ENCODE data around the gene GNLY.
"Not testable (repeated sequence)": the region's sequence is repeated elsewhere in the genome, so short reads cannot be mapped to it uniquely, and the experiment has no call there.

The GNLY gene

GRCh38 chr2:85707304-85707703, 13.1 kb downstream of the GNLY start:
- peak; percentile 80 for ATAC-seq
- no peaks in the 10 kb centered on the region for H3K9me3 Mint-ChIP-seq
- no peak overlapping the region for H3K4me3 Mint-ChIP-seq
- no peaks in the 10 kb centered on the region for H3K36me3 Mint-ChIP-seq
- H3K27ac Mint-ChIP-seq, result no peak overlapping the region
- H3K4me1 Mint-ChIP-seq, result peaks cover 46% of the 10 kb centered on the region
- H3K27me3 Mint-ChIP-seq, result peaks cover 22% of the 10 kb centered on the region

GRCh38 chr2:85708641-85709040, 14.5 kb downstream of the GNLY start:
- no peaks in the 10 kb centered on the region for H3K36me3 Mint-ChIP-seq
- H3K4me1 Mint-ChIP-seq, result peaks cover 33% of the 10 kb centered on the region
- no peaks in the 10 kb centered on the region for H3K9me3 Mint-ChIP-seq
- peaks cover 35% of the 10 kb centered on the region for H3K27me3 Mint-ChIP-seq
- H3K4me3 Mint-ChIP-seq, result no peak overlapping the region
- no peak overlapping the region for H3K27ac Mint-ChIP-seq
- ATAC-seq, result no peak

DNA sequence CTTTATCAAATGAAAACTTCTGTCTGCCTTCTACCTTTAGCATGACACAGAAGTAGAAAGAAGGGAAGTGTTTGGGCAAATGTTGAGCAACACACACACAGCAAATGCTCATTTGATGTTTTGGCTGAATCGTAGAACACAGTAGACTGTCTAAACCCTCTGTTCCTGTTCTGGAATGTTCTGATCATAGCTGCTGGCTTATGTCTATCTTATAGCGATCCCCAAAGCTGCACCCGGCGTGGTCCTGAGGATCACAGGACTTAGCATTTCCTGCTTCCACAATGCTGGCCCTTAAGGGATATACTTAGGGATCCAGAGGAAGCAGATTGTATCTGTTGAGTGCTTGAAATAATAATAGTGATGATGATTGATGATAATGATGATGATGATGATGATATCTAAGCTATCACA, 15.2 kb downstream of the GNLY start:
- no peak overlapping the region for H3K27ac Mint-ChIP-seq
- no peaks in the 10 kb centered on the region for H3K36me3 Mint-ChIP-seq
- peaks cover 25% of the 10 kb centered on the region for H3K4me1 Mint-ChIP-seq
- no peak for ATAC-seq
- no peaks in the 10 kb centered on the region for H3K9me3 Mint-ChIP-seq
- H3K27me3 Mint-ChIP-seq, result peaks cover 42% of the 10 kb centered on the region
- H3K4me3 Mint-ChIP-seq, result no peak overlapping the region

DNA sequence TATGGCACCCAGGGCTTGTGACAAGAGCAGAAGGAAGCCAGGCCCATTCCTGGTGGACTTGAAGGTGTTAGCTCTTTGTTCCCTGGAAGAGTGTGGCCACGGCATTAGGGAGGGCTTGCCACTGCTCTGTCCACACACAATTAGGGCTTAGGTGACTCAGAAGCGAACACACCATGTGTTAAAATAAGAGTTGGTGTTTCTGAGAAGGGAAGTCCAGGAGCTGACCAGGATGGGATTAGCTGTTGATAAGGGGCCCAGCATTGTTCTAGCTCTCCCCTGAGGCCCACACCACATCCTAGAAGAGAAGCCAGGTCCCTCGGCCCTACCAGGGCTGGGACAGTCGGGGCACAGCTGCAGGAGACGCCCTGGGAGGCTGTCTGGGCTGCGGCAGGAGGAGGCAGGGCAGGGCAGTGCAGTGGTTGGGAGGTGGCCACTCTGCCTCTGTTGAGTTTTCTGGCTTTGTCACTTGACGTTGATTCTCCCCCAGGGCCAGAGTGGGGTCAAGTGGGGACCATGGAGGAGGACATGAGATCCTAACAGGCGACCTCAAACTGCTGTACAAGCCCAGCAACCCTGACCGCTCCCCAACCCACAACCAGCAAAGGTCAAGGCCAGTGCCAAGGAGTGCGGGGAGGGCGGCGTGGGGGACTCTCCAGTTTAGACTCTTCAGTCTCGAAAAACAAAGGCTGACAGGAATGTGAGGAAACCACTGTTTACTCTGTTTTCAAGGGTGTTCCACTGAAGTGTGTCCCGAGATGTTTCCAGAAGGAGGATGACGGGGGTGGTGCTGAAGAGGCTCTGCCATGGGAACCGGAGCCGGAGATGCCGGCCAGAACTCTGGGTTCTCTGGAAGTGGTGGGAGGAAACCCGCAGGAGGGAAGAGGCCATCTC, 16.8 kb downstream of the GNLY start:
- H3K27me3 Mint-ChIP-seq, result peaks cover 42% of the 10 kb centered on the region
- no peaks in the 10 kb centered on the region for H3K9me3 Mint-ChIP-seq
- ATAC-seq, result no peak
- H3K36me3 Mint-ChIP-seq, result no peaks in the 10 kb centered on the region
- H3K4me1 Mint-ChIP-seq, result peaks cover 10% of the 10 kb centered on the region
- H3K4me3 Mint-ChIP-seq, result no peak overlapping the region
- no peak overlapping the region for H3K27ac Mint-ChIP-seq

DNA sequence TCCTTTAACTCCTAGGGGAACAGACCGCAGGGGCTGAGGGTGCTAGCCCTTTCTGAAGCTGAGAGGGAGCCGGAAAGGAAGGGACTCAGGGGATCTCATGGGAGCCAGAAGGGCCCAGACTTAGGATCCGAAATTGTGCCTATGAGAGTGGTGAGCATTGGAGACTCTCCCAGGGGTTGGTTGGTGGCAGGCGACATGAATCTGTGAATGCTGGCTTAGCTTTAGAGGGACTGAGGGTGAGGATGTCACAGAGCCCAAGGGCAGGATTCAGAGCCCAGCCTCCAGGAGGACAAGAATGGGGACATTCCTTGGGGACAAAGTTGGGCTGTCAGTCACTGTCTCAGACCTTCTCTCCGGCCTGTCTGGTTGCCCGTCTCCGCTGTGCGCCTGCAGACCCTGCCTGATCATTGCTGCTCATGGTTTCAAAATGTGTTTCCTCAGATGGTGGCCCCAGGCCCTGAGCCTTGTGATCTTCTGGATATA, 17.5 kb downstream of the GNLY start:
- Mint-ChIP-seq H3K27ac (no peak overlapping the region), H3K27me3 (peaks cover 42% of the 10 kb centered on the region), H3K9me3 (no peaks in the 10 kb centered on the region), H3K4me3 (no peak overlapping the region), H3K36me3 (no peaks in the 10 kb centered on the region), H3K4me1 (peaks cover 7% of the 10 kb centered on the region)
- ATAC-seq, result no peak

- Mint-ChIP-seq H3K4me3 (no peak overlapping the region), H3K36me3 (no peaks in the 10 kb centered on the region), H3K27ac (no peak overlapping the region), H3K27me3 (peaks cover 42% of the 10 kb centered on the region), H3K4me1 (peaks cover under 1% of the 10 kb centered on the region), H3K9me3 (no peaks in the 10 kb centered on the region)
- ATAC-seq, result no peak
These were observed 18.2 kb downstream of the GNLY start for GRCh38 chr2:85712336-85712735.

DNA sequence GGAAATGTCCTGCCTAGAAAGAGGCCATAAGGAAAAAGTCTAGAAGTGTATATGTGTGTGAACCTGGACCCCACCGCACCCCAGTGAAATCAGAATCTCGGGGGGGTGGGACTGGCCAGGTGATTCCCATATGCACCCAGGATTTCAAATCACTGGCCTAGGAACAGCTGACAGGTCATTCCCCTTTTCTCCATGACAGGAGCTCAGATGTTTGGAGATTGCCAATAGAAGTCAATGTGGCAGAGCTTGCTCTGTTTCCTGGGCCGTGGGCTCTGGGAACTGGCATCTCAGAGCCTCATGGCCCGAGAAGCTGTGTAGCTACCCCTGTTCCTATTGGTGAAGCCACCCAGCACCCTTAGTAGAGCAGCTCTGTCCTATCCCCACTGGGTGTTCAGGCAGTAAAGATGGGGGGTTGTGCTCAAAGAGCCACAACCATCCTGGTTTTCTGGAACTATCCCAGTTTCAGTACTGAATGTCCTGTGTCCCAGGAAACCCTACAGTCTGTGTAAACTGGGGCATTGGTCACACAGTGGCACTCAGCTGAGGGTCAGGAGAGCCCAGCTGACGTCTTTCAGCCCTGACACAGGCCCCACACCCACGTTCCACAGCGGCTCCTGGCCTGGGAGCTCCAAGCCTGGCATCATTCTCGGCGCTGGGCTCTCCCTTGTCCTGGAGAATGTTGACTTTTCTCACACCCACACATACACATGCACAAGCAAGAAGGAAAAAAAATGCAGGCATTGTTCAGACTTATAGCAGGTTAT, 18.9 kb downstream of the GNLY start:
- H3K4me3 Mint-ChIP-seq, result no peak overlapping the region

DNA sequence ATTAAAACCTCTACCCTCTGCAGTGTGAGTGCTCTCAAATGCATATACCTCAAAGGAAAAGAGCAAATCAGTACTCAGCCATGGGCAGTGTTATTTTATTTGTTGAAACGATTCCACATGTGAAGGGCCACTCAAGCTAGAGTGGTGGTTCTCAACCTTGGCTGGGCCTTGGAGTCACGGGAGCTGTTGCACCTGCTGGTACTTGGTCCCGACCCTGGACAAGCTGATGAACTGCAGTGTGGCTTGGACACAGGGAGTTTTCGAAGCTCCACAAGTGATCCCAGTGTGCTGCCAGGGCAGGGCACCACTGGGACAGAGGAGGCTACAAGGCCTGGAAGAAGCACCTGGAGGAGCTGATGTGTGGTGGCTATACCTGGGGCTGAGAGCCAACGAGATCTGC, 19.7 kb downstream of the GNLY start:
- H3K27me3 Mint-ChIP-seq, result peaks cover 52% of the 10 kb centered on the region
- no peaks in the 10 kb centered on the region for H3K4me1 Mint-ChIP-seq
- H3K4me3 Mint-ChIP-seq, result no peak overlapping the region
- no peaks in the 10 kb centered on the region for H3K9me3 Mint-ChIP-seq
- no peak overlapping the region for H3K27ac Mint-ChIP-seq
- no peak for ATAC-seq
- no peaks in the 10 kb centered on the region for H3K36me3 Mint-ChIP-seq

More for the DNA sequence above, 18.9 kb downstream of the GNLY start:
- Mint-ChIP-seq H3K36me3 (no peaks in the 10 kb centered on the region), H3K27ac (no peak overlapping the region), H3K4me1 (no peaks in the 10 kb centered on the region), H3K9me3 (no peaks in the 10 kb centered on the region), H3K27me3 (peaks cover 44% of the 10 kb centered on the region)
- no peak for ATAC-seq

DNA sequence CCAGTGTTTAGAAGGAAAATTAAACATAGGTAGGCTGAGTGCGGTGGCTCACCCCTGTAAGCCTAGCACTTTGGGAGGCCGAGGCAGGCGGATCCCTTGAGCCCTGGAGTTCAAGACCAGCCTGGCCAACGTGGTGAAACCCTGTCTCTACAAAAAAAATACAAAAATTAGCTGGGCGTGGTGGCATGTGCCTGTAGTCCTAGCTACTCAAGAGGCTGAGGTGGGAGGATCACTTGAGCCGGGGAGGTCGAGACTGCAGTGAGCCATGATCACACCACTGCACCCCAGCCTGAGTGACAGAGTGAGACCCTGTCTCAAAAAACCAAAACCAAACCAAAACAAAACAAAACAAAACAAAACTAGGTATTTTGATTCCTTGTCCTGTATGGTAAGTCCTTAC, 20.3 kb downstream of the GNLY start:
- H3K9me3 Mint-ChIP-seq, H3K27ac Mint-ChIP-seq, H3K4me3 Mint-ChIP-seq: not testable (repeated sequence)

DNA sequence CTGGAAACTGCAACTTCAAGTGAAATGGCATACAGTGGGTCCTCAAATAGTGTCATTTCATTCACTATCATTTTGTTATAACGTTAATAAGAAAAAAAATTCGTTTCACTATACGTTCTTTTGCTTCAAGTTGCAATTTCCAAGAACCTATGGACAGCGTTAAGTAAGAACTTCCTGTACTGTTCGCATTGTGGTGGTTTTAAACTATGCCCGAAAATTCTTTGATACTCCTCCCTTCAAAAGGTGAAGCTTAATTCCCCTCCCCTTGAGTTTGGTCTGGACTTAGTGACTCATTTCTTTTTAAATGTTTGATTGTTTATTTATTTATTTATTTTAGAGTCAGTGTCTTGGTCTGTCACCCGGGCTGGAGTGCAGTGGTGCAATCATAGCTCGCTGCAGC, 20.7 kb downstream of the GNLY start:
- peaks cover 55% of the 10 kb centered on the region for H3K27me3 Mint-ChIP-seq
- H3K4me1 Mint-ChIP-seq, result no peaks in the 10 kb centered on the region
- H3K27ac Mint-ChIP-seq, result no peak overlapping the region
- no peak for ATAC-seq
- no peak overlapping the region for H3K4me3 Mint-ChIP-seq
- no peaks in the 10 kb centered on the region for H3K36me3 Mint-ChIP-seq
- H3K9me3 Mint-ChIP-seq, result no peaks in the 10 kb centered on the region

More for the DNA sequence above, 20.3 kb downstream of the GNLY start:
- H3K27me3 Mint-ChIP-seq, result peaks cover 55% of the 10 kb centered on the region
- not testable (repeated sequence) for ATAC-seq, H3K4me1 Mint-ChIP-seq, H3K36me3 Mint-ChIP-seq

GRCh38 chr2:85716346-85716914, 22.3 kb downstream of the GNLY start:
- H3K9me3 Mint-ChIP-seq, result peaks cover 6% of the 10 kb centered on the region
- H3K4me1 Mint-ChIP-seq, result no peaks in the 10 kb centered on the region
- no peaks in the 10 kb centered on the region for H3K36me3 Mint-ChIP-seq
- ATAC-seq, result no peak
- H3K27ac Mint-ChIP-seq, result no peak overlapping the region
- peaks cover 42% of the 10 kb centered on the region for H3K27me3 Mint-ChIP-seq
- no peak overlapping the region for H3K4me3 Mint-ChIP-seq

DNA sequence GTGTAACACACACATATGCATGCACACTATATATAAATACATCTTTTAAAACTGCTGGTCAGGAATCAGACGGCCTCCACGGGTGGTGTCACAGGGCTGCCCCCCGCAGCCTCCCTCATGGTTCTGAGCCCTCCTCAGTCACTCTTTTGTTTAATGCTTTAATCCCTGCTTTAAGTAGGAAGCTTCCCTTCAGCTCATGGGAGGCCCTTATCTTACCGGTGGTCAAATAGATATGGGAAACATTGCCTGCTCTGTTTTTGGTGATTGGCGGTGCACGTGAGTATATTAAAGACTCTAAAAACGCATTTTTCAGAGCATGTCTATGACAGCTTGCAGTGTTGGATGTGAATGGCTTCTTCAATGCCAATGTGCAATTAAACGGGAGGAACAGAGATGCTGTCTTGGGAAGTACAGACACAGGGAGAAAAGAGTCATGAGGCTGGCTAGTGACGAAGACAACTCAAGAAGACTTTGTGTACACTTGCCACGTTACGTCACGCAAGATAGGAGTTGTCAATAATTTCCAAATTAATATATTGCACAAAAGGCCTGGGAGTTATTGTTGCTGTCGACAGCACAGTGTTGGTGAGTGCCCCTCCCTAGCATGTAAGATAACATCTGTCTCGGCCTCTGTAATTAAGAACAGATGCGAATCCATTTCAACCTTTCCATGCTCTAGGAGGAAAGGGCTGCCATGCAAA, 23.3 kb downstream of the GNLY start:
- H3K4me1 Mint-ChIP-seq, result no peaks in the 10 kb centered on the region
- H3K27me3 Mint-ChIP-seq, result peaks cover 32% of the 10 kb centered on the region
- no peaks in the 10 kb centered on the region for H3K36me3 Mint-ChIP-seq
- no peak overlapping the region for H3K4me3 Mint-ChIP-seq
- H3K27ac Mint-ChIP-seq, result no peak overlapping the region
- no peak for ATAC-seq
- peaks cover 6% of the 10 kb centered on the region for H3K9me3 Mint-ChIP-seq

DNA sequence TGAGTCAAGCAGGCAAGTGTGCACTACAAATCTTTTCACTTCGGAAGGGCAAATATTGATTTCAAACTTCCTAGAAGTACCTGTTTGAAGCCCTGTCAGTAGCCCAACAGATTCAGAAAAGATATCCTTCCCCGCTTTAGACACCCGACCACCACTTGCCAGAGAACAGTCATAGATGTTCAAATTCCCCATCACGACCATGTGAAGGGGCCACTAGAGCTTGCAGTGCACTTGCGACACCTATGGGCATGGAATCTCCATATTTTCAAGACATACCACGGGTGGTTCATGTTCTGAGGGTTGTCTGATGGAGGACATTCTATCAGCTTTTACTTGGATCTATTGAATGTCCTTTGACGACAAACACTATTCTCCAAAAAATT, 23.8 kb downstream of the GNLY start:
- Mint-ChIP-seq H3K9me3 (peaks cover 6% of the 10 kb centered on the region), H3K4me3 (no peak overlapping the region), H3K27ac (no peak overlapping the region), H3K27me3 (peaks cover 26% of the 10 kb centered on the region), H3K36me3 (no peaks in the 10 kb centered on the region), H3K4me1 (no peaks in the 10 kb centered on the region)
- no peak for ATAC-seq

DNA sequence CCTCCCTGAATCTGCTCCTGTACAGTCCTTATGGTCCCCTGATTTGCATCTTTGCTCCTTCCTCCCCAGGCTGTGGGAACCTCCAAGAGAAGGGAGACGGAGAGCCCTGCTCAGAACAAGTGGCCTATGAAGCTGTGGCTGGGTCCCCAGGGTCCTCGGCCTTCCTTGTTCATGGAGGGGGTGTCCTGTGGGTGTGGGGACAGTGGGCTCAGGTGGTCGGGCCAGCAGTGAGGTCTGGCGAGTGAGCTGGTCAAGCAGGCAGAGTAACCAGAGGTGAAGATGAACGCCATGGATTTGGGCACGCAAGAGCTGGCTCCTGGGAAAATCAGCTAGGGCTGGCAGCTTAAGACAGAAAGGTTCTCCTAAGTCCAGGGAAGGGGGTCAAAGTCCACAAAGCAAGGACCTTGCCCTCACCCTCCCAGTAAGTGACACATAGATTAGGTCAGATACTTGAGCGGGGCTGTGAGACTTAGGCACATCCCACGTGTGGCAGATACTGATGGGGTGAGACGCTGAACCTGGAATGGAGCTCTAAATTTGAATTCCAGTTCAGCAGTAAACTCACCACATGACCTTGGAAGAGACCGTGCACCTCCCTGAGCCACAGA, 24.8 kb downstream of the GNLY start:
- no peak for ATAC-seq
- H3K4me1 Mint-ChIP-seq, result no peaks in the 10 kb centered on the region
- no peaks in the 10 kb centered on the region for H3K36me3 Mint-ChIP-seq
- no peak overlapping the region for H3K27ac Mint-ChIP-seq
- H3K9me3 Mint-ChIP-seq, result peaks cover 6% of the 10 kb centered on the region
- H3K4me3 Mint-ChIP-seq, result no peak overlapping the region
- peaks cover 17% of the 10 kb centered on the region for H3K27me3 Mint-ChIP-seq
